Esophagus muscularis mucosa (tissue), 4 donors: ENCODE data around the gene SLC35F6. TPM values are rescaled to one million over a fixed set of nuclear protein-coding genes. Genes with fewer than 3 reads are reported as not detected.
"Not testable (repeated sequence)": the region's sequence is repeated elsewhere in the genome, so short reads cannot be mapped to it uniquely, and the experiment has no call there.

Experiments
- DNase-seq: peaks from one replicate; pipeline ENCODE4 v3.0.0-alpha.2; 2017; ENCODE audit errors: extremely low spot score
- H3K27ac ChIP-seq, 4 donors: fragments of 200-600 bp; sonication (generic); replicated peaks in 1 of 4; 1 replicate in 3 of 4; 2 replicates in 1 of 4; pipeline ENCODE4 v1.5.1; 2016 to 2019; ENCODE audit warnings: mild to moderate bottlenecking in 1 of 4
- H3K27me3 ChIP-seq, 4 donors: fragments of 200-600 bp; sonication (generic); one replicate each; pipeline versions ENCODE4 v1.5.1 to v1.6.0; 2016 to 2019
- H3K36me3 ChIP-seq, 4 donors: fragments of 200-600 bp; sonication (generic); one replicate each; pipeline ENCODE4 v1.5.1; 2016 to 2019
- H3K4me1 ChIP-seq, 4 donors: fragments of 200-600 bp; sonication (generic); one replicate each; pipeline ENCODE4 v1.5.1; 2016 to 2019
- H3K4me3 ChIP-seq, 4 donors: fragments of 200-600 bp; sonication (generic); 1 replicate in 2 of 4; 2 replicates in 2 of 4; pipeline ENCODE4 v1.5.1; 2016 to 2019; ENCODE audit warnings: mild to moderate bottlenecking in 4 of 4, moderate library complexity in 1 of 4
- H3K9me3 ChIP-seq, 4 donors: fragments of 200-600 bp; sonication (generic); 1 replicate in 3 of 4; 2 replicates in 1 of 4; pipeline ENCODE4 v1.5.1; 2016 to 2019
- EP300 ChIP-seq: sonication (generic); formaldehyde crosslinking; IDR thresholded peaks from one replicate; pipeline ENCODE4 v1.6.1; 2017; ENCODE audit warnings: antibody characterized with exemption
- POLR2A ChIP-seq: fragments of 450-650 bp; IDR thresholded peaks from one replicate; pipeline ENCODE4 v1.6.1; 2017; ENCODE audit warnings: antibody characterized with exemption, moderate library complexity, mild to moderate bottlenecking, low read depth
- POLR2AphosphoS5 ChIP-seq, 2 donors: sonication (generic); formaldehyde crosslinking; IDR thresholded peaks; one replicate each; pipeline ENCODE4 v1.6.1; 2017; ENCODE audit warnings: antibody characterized with exemption in 2 of 2
- WGBS: methylation state at CpG from one replicate; pipeline ENCODE4 v1.1.5; 2018; 5-methylcytosine and 5-hydroxymethylcytosine counted together
- intact Hi-C: fragments of 100-400 bp; cut with DNase I; formaldehyde crosslinking; loops from one replicate; pipeline ENCODE4 v1.15.1; 2023
- total RNA-seq, 4 donors: library from RNA; depleted of rRNA; stranded (reverse); fragments of >200 nt; gene quantifications; one replicate each; pipeline versions ENCODE4 v1.1.0 to v1.2.1, GENCODE V29; 2016
- TF ChIP-seq, protein P1 (sequence below), 3 experiments: fragments of 200-600 bp in 2 of 3; fragments of 450-650 bp in 1 of 3; sonication (generic) in 2 of 3; IDR thresholded peaks; one replicate each; pipeline ENCODE4 v1.5.1; 2017 to 2019; ENCODE audit warnings: antibody characterized with exemption in 3 of 3, mild to moderate bottlenecking in 2 of 3, moderate library complexity in 1 of 3

The SLC35F6 gene
- total RNA-seq, 4 donors from 2014 or later: 31.6 to 50.7 (median 41.3) TPM

DNA sequence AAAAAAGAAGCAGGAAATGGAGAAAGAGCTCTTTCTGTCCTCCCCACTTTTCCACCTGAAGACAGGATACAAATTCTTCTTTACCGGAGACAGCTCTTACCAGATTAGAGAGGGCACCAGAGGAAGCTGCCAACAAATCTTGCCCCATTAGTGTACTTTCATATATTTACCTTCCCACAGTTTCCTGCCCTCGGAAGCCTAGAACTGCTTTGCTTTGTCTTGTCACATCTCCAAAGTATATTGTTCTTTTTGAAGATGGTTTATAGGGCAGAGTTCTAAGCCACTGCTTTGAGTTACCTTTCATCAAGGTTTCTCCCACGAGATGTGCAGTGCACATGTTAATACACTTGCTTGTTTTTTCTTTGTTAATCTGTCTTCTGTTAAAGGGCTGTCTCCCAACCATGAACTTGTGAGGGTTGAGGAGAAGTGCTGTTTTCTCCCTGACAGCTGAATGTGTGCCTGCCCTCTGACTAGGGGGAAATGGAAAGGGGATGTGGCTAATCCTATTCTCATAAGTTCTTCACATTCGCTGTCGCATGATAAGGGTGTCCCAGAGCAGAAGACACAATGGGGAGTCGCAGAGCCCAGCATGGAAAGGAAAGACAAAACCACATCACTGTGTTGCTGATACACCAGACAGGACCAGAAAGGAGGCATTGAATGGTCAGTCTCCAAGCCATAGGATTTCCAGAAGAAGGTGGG lies 45.9 kb downstream of the SLC35F6 start:
- Histone ChIP-seq H3K27ac (no peak overlapping the region), H3K4me3 (no peak overlapping the region), H3K27me3 (peaks cover 0 to 30% (median 0%) of the 10 kb centered on the region in 4 donors), H3K4me1 (no peaks in the 10 kb centered on the region), H3K9me3 (no peaks in the 10 kb centered on the region), H3K36me3 (no peaks in the 10 kb centered on the region)
- TF ChIP-seq POLR2AphosphoS5 (IDR thresholded peaks at IDR 0.05) (no peak), POLR2A (no peak), EP300 (no peak)
- TF ChIP-seq, protein P1, sequence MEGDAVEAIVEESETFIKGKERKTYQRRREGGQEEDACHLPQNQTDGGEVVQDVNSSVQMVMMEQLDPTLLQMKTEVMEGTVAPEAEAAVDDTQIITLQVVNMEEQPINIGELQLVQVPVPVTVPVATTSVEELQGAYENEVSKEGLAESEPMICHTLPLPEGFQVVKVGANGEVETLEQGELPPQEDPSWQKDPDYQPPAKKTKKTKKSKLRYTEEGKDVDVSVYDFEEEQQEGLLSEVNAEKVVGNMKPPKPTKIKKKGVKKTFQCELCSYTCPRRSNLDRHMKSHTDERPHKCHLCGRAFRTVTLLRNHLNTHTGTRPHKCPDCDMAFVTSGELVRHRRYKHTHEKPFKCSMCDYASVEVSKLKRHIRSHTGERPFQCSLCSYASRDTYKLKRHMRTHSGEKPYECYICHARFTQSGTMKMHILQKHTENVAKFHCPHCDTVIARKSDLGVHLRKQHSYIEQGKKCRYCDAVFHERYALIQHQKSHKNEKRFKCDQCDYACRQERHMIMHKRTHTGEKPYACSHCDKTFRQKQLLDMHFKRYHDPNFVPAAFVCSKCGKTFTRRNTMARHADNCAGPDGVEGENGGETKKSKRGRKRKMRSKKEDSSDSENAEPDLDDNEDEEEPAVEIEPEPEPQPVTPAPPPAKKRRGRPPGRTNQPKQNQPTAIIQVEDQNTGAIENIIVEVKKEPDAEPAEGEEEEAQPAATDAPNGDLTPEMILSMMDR (IDR thresholded peaks at IDR 0.05): no peak
- no peak for DNase-seq
- WGBS: 59% methylated on average over 6 of the region's 6 CpGs
- intact Hi-C loops: no loop called here

DNA sequence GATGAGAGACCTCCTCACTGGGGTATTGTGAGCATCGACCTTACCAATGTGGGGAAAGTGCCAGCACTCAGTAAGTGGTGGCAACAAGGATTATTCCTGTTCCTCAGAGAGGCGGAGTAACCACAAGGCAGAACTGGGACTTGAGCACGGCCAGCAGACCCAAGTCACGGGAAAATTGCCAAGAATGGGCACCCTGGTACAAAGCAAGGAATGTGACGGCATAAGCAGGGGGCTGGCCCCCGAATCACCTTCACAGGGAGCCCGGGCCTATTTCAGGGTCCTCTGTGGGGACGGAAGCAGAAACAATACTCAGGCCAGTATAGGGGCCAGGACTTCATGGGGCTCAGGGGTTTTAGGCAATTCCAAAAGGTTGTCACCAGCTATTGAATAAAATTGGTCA lies 47.2 kb downstream of the SLC35F6 start:
- peaks cover 0 to 30% (median 0%) of the 10 kb centered on the region in 4 donors for H3K27me3 ChIP-seq
- H3K4me1 ChIP-seq: no peaks in the 10 kb centered on the region
- H3K36me3 ChIP-seq: no peaks in the 10 kb centered on the region
- TF ChIP-seq POLR2A: no peak
- TF ChIP-seq, protein P1 (IDR thresholded peaks at IDR 0.05): no peak
- no peak for TF ChIP-seq POLR2AphosphoS5 (IDR thresholded peaks at IDR 0.05)
- TF ChIP-seq EP300: no peak
- intact Hi-C loops: no loop called here
- no peak for DNase-seq
- H3K9me3 ChIP-seq: no peaks in the 10 kb centered on the region
- WGBS: 83% methylated on average over 8 of the region's 8 CpGs
- H3K4me3 ChIP-seq: no peak overlapping the region
- no peak overlapping the region for H3K27ac ChIP-seq

DNA sequence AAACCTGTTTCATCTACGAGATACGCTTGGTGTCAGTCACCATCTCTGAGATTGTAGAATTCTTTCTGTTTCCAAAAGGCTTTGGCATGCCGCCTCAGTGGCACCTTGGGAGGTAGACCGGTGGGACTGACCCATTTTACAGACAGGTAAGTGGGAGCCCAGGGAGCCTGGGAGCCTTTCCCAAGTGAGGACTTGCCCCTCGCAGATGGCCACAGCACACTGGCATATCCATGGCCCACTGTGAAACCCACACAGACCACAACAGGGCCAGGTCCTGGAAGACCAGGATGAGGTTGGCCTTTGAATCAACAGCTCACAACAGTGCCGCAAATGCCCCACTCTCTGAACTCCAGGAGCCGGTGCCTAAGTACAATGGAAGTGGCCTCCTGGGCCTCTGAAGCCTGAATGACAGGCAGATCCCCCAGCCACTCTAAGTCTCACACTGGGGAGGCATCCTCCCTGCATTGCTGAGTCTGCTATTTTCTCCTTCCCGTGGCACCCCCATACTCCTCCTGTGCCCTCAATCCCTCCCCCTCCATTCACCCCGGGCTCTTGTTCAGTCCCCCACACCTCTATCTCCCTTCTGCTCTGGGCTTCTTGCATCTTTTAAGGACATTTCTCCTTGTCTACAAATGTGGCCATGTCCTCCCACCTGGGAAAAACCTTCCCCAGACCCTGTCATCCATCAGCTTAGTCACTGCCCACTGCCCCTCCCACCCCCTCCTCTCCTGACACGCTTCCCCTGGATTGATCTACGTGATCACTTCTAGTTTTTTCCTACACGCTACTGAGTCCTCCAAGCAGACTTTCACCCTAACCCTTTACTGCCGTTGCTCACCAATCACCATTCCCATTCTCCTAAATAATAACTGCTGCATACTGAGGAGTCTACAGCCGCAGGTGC lies 48.0 kb downstream of the SLC35F6 start:
- Histone ChIP-seq H3K9me3 (no peaks in the 10 kb centered on the region), H3K4me3 (no peak overlapping the region), H3K36me3 (no peaks in the 10 kb centered on the region), H3K27ac (no peak overlapping the region), H3K4me1 (no peaks in the 10 kb centered on the region), H3K27me3 (peaks cover 0 to 38% (median 0%) of the 10 kb centered on the region in 4 donors)
- no peak for DNase-seq
- WGBS: 74% methylated on average over 13 of the region's 14 CpGs
- TF ChIP-seq POLR2AphosphoS5 (IDR thresholded peaks at IDR 0.05) (no peak), POLR2A (no peak), EP300 (no peak)
- TF ChIP-seq, protein P1 (IDR thresholded peaks at IDR 0.05): no peak
- intact Hi-C loops: no loop called here

DNA sequence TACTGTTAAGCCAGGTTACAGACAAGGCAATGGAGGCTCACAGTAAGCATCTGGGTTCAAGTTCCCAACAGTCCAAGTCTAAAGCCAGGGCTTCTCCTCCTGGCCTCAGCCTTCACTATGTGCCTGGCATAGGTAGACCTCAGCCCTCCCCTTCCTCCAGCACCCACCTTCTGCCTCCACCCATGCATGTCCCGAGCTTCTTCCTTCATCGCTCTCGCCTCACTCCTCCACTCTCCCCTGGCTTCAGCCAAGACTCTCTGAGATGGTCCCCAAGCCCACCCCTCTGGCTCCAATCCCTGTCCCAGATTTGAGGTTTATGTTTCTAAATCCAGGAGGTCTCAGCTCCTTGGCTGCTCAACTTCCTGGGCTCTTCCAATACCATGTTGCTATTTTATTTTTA lies 48.6 kb downstream of the SLC35F6 start:
- TF ChIP-seq POLR2A (no peak), EP300 (no peak), POLR2AphosphoS5 (IDR thresholded peaks at IDR 0.05) (no peak)
- TF ChIP-seq, protein P1 (IDR thresholded peaks at IDR 0.05): no peak
- no peaks in the 10 kb centered on the region for H3K9me3 ChIP-seq
- H3K27me3 ChIP-seq: peaks cover 0 to 42% (median 0%) of the 10 kb centered on the region in 4 donors
- H3K4me1 ChIP-seq: no peaks in the 10 kb centered on the region
- intact Hi-C loops: no loop called here
- no peak overlapping the region for H3K27ac ChIP-seq
- no peak overlapping the region for H3K4me3 ChIP-seq
- no peaks in the 10 kb centered on the region for H3K36me3 ChIP-seq
- 97% methylated on average over 3 of the region's 3 CpGs for WGBS
- no peak for DNase-seq

DNA sequence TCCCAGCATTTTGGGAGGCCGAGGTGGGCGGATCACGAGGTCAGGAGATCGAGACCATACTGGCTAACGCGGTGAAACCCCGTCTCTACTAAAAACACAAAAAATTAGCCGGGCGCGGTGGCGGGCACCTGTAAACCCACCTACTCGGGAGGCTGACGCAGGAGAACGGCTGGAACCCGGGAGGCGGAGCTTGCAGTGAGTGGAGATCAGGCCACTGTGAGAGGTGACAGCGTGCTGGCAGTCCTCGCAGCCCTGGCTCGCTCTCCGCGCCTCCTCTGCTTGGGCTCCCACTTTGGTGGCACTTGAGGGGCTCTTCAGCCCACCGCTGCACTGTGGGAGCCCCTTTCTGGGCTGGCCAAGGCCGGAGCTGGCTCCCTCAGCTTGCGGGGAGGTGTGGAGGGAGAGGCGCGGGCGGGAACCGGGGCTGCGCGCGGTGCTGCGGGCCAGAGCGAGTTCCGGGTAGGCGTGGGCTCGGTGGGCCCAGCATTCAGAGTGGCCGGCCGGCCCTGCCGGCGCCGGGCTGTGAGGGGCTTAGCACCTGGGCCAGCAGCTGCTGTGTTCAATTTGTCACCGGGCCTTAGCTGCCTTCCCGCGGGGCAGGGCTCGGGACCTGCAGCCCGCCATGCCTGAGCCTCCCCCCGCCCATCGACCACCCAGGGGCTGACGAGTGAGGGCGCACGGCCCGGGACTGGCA lies 50.1 kb downstream of the SLC35F6 start:
- DNase-seq, H3K27ac ChIP-seq, H3K36me3 ChIP-seq, intact Hi-C loops, H3K4me1 ChIP-seq, H3K4me3 ChIP-seq, H3K9me3 ChIP-seq: not testable (repeated sequence)
- peaks cover 0 to 54% (median 0%) of the 10 kb centered on the region in 4 donors for H3K27me3 ChIP-seq
- WGBS: 95% methylated on average over 48 of the region's 52 CpGs
